SK-N-SH (cell line): ENCODE data around the gene FAM177A1. TPM values are rescaled to one million over a fixed set of nuclear protein-coding genes. Genes with fewer than 3 reads are reported as not detected.

ENCODE experiments used
- CTCF ChIA-PET: fragments of 300-600, 350-600 bp; formaldehyde crosslinking; extraction: SDS; loops from one replicate; lab custom pipeline; 2021; lab: Yijun Ruan, JAX
- POLR2A ChIA-PET: fragments of 350-600 bp; sonication (Branson Sonifier 250); formaldehyde crosslinking; extraction: SDS; loops from one replicate; lab custom pipeline; 2020; ENCODE audit warnings: antibody characterized with exemption, inconsistent platforms; lab: Yijun Ruan, JAX
- DNase-seq: peaks from one replicate; pipeline ENCODE4 v3.0.0; 2012
- H2AFZ ChIP-seq: fragments of 200-600 bp; sonication (generic); 2 replicates; pipeline ENCODE4 v1.8.1; 2016; ENCODE audit warnings: antibody characterized with exemption, mild to moderate bottlenecking, low read depth
- H3F3A ChIP-seq: fragments of 200-600 bp; sonication (generic); replicated peaks from 2 replicates; pipeline ENCODE3; 2016; ENCODE audit warnings: antibody characterized with exemption, mild to moderate bottlenecking; ENCODE audit not compliant: insufficient read depth
- H3K27ac ChIP-seq, 2 experiments: fragments of 200-500 bp in 1 of 2; fragments of 200-600 bp in 1 of 2; sonication (Bioruptor generic) in 1 of 2; sonication (generic), shearing (Covaris generic) in 1 of 2; 2 replicates each; pipeline versions ENCODE4 v1.5.1 to v1.6.1; 2014 to 2016; ENCODE audit warnings: low read depth in 2 of 2, inconsistent platforms in 1 of 2, low read length in 1 of 2, mild to moderate bottlenecking in 1 of 2, mixed read lengths in 1 of 2
- H3K27me3 ChIP-seq: fragments of 200-600 bp; sonication (generic), shearing (Covaris generic); 2 replicates; pipeline ENCODE4 v1.6.1; 2016; ENCODE audit warnings: mixed run types; ENCODE audit not compliant: insufficient read depth
- H3K36me3 ChIP-seq, 2 experiments: fragments of 200-500 bp in 1 of 2; fragments of 200-600 bp in 1 of 2; sonication (Bioruptor generic) in 1 of 2; sonication (generic) in 1 of 2; replicated peaks in 1 of 2; 2 replicates each; pipeline versions ENCODE3 to v1.5.1; 2014 to 2016; ENCODE audit warnings: low read length in 1 of 2, mild to moderate bottlenecking in 1 of 2; ENCODE audit not compliant: insufficient read depth in 2 of 2, control insufficient read depth in 1 of 2
- H3K4me1 ChIP-seq, 2 experiments: fragments of 200-500 bp in 1 of 2; fragments of 200-600 bp in 1 of 2; sonication (Bioruptor generic) in 1 of 2; sonication (generic), shearing (Covaris generic) in 1 of 2; 2 replicates each; pipeline versions ENCODE4 v1.5.1 to v1.6.1; 2014 to 2016; ENCODE audit warnings: low read depth in 1 of 2, low read length in 1 of 2, mixed run types in 1 of 2; ENCODE audit not compliant: insufficient read depth in 2 of 2, control insufficient read depth in 1 of 2
- H3K4me2 ChIP-seq: fragments of 200-600 bp; sonication (generic), shearing (Covaris generic); 2 replicates; pipeline ENCODE4 v1.6.1; 2017; ENCODE audit warnings: mixed run types
- H3K4me3 ChIP-seq, 2 experiments: fragments of 200-500 bp in 1 of 2; fragments of 200-600 bp in 1 of 2; sonication (Bioruptor generic) in 1 of 2; sonication (generic), shearing (Covaris generic) in 1 of 2; 2 replicates each; pipeline versions ENCODE4 v1.5.1 to v1.8.1; 2014 to 2016; ENCODE audit warnings: low read depth in 2 of 2, inconsistent platforms in 1 of 2, low read length in 1 of 2, mild to moderate bottlenecking in 1 of 2, mixed read lengths in 1 of 2, moderate library complexity in 1 of 2
- H3K79me2 ChIP-seq: fragments of 200-600 bp; sonication (generic); 2 replicates; pipeline ENCODE4 v1.8.1; 2017; ENCODE audit warnings: mild to moderate bottlenecking; ENCODE audit not compliant: insufficient read depth
- H3K9ac ChIP-seq: fragments of 200-600 bp; sonication (generic); 2 replicates; pipeline ENCODE4 v1.6.1; 2017; ENCODE audit warnings: mixed run types
- H3K9me2 ChIP-seq: fragments of 200-600 bp; sonication (generic); 2 replicates; pipeline ENCODE4 v1.6.1; 2017; ENCODE audit warnings: mixed run types
- H3K9me3 ChIP-seq: fragments of 200-600 bp; sonication (generic); 2 replicates; pipeline ENCODE4 v1.6.1; 2017; ENCODE audit warnings: mixed run types, mild to moderate bottlenecking, moderate library complexity
- H4K20me1 ChIP-seq: fragments of 200-600 bp; sonication (generic); 2 replicates; pipeline ENCODE4 v1.6.1; 2017; ENCODE audit warnings: mild to moderate bottlenecking, mixed run types; ENCODE audit not compliant: insufficient read depth
- CHD2 ChIP-seq: fragments of 150-350 bp; IDR thresholded peaks from 2 replicates; pipeline ENCODE4 v1.6.1; 2018; ENCODE audit warnings: low read length; ENCODE audit not compliant: partially characterized antibody
- CTCF ChIP-seq: fragments of 200-600 bp; sonication (generic); IDR thresholded peaks from 2 replicates; pipeline ENCODE4 v1.6.1; 2017; ENCODE audit warnings: antibody characterized with exemption, mild to moderate bottlenecking, moderate library complexity
- EP300 ChIP-seq, 2 experiments: IDR thresholded peaks; 2 replicates each; pipeline versions ENCODE4 v1.4.0 to v1.6.1; 2012; ENCODE audit warnings: borderline replicate concordance in 1 of 2, low read depth in 1 of 2, low read length in 1 of 2
- FOXJ3 ChIP-seq: sonication (generic); formaldehyde crosslinking; IDR thresholded peaks from 2 replicates; pipeline ENCODE4 v1.5.1; 2020; ENCODE audit warnings: mild to moderate bottlenecking, missing genetic modification reagents
- FOXM1 ChIP-seq: IDR thresholded peaks from 2 replicates; pipeline ENCODE4 v1.4.0; 2012; ENCODE audit warnings: low read depth, mild to moderate bottlenecking
- GATA2 ChIP-seq: sonication (generic); formaldehyde crosslinking; IDR thresholded peaks from 2 replicates; pipeline ENCODE4 v1.5.0; 2020; ENCODE audit warnings: mild to moderate bottlenecking, missing genetic modification reagents
- MXI1 ChIP-seq: IDR thresholded peaks from 2 replicates; pipeline ENCODE4 v1.6.1; 2012; ENCODE audit warnings: mild to moderate bottlenecking, low read depth, low read length, improper control_type of control experiment
- NFIC ChIP-seq: IDR thresholded peaks from 2 replicates; pipeline ENCODE4 v1.4.0; 2012; ENCODE audit warnings: borderline replicate concordance
- NRF1 ChIP-seq: IDR thresholded peaks from 2 replicates; pipeline ENCODE4 v1.6.1; 2012; ENCODE audit warnings: low read depth, mild to moderate bottlenecking, low read length
- RAD21 ChIP-seq: IDR thresholded peaks from 2 replicates; pipeline ENCODE4 v1.6.1; 2012; ENCODE audit warnings: mild to moderate bottlenecking, low read length
- RFX5 ChIP-seq: IDR thresholded peaks from 2 replicates; pipeline ENCODE4 v1.6.1; 2012; ENCODE audit warnings: mild to moderate bottlenecking, improper control_type of control experiment, low read length
- TAF1 ChIP-seq: IDR thresholded peaks from 2 replicates; pipeline ENCODE4 v1.6.1; 2012; ENCODE audit warnings: low read depth, mild to moderate bottlenecking, low read length, moderate library complexity, borderline replicate concordance
- TEAD4 ChIP-seq: IDR thresholded peaks from 2 replicates; pipeline ENCODE4 v1.4.0; 2012; ENCODE audit warnings: mild to moderate bottlenecking, borderline replicate concordance; ENCODE audit not compliant: insufficient read depth
- USF1 ChIP-seq: IDR thresholded peaks from 2 replicates; pipeline ENCODE4 v1.4.0; 2012; ENCODE audit warnings: low read depth, borderline replicate concordance
- WGBS: methylation state at CpG from one replicate; pipeline ENCODE4 v1.1.6; 2017; ENCODE audit warnings: low lambda C conversion rate; 5-methylcytosine and 5-hydroxymethylcytosine counted together
- polyA plus RNA-seq, 3 experiments: library from polyadenylated mRNA; depleted of rRNA; stranded (reverse); fragments of >200 nt; gene quantifications; 2 replicates each; pipeline ENCODE4 v1.2.3, GENCODE V29; 2012
- TF ChIP-seq, protein P1 (sequence below): fragments of 150-350 bp; IDR thresholded peaks from 2 replicates; pipeline ENCODE4 v1.6.1; 2016; ENCODE audit warnings: mild to moderate bottlenecking, low read depth, low read length
- TF ChIP-seq, protein P2 (sequence below): IDR thresholded peaks from 2 replicates; pipeline ENCODE4 v1.4.0; 2012; ENCODE audit warnings: low read depth, borderline replicate concordance
- TF ChIP-seq, protein P3 (sequence below): fragments of 150-350 bp; IDR thresholded peaks from 2 replicates; pipeline ENCODE4 v1.6.1; 2017; ENCODE audit warnings: antibody characterized with exemption, low read length, low read depth, borderline replicate concordance

FAM177A1 gene
- polyA plus RNA-seq, 1 of the 3 experiments (the other 2 are of a cell fraction), result 36.7 TPM

DNA sequence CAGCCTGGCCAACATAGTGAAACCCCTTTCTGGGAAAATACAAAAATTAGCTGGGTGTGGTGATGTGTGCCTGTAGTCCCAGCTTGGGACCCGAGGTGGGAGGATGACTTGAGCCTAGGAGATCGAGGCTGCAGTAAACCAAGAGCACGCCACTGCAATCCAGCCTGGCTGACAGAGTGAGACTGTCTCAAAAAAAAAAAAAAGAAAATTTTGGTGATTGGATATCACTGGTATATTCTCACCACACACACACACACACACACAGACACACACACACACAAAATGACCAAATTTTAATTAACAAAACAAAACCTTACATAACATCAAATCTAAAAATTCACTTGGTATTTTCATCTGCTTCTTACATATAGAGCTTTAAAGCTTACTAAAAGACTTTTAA is 3.4 kb upstream of the FAM177A1 start:
- TF ChIP-seq NFIC (no peak), EP300 (IDR thresholded peaks at IDR 0.05; ENCODE audit: borderline replicate concordance in 1 of 2, low read depth in 1 of 2, low read length in 1 of 2) (no peak), TEAD4 (no peak), CHD2 (no peak), MXI1 (no peak)
- TF ChIP-seq, protein P1, sequence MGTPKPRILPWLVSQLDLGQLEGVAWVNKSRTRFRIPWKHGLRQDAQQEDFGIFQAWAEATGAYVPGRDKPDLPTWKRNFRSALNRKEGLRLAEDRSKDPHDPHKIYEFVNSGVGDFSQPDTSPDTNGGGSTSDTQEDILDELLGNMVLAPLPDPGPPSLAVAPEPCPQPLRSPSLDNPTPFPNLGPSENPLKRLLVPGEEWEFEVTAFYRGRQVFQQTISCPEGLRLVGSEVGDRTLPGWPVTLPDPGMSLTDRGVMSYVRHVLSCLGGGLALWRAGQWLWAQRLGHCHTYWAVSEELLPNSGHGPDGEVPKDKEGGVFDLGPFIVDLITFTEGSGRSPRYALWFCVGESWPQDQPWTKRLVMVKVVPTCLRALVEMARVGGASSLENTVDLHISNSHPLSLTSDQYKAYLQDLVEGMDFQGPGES, result no peak
- TF ChIP-seq, protein P2, sequence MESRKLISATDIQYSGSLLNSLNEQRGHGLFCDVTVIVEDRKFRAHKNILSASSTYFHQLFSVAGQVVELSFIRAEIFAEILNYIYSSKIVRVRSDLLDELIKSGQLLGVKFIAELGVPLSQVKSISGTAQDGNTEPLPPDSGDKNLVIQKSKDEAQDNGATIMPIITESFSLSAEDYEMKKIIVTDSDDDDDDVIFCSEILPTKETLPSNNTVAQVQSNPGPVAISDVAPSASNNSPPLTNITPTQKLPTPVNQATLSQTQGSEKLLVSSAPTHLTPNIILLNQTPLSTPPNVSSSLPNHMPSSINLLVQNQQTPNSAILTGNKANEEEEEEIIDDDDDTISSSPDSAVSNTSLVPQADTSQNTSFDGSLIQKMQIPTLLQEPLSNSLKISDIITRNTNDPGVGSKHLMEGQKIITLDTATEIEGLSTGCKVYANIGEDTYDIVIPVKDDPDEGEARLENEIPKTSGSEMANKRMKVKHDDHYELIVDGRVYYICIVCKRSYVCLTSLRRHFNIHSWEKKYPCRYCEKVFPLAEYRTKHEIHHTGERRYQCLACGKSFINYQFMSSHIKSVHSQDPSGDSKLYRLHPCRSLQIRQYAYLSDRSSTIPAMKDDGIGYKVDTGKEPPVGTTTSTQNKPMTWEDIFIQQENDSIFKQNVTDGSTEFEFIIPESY, result no peak
- Histone ChIP-seq H3K27ac (no peak overlapping the region), H3K79me2 (peaks cover 10% of the 10 kb centered on the region), H4K20me1 (no peaks in the 10 kb centered on the region), H3K27me3 (no peaks in the 10 kb centered on the region), H2AFZ (no peak overlapping the region), H3K9me3 (no peaks in the 10 kb centered on the region), H3K4me2 (no peak overlapping the region), H3K36me3 (no peaks in the 10 kb centered on the region), H3K9me2 (no peaks in the 10 kb centered on the region), H3K9ac (no peak overlapping the region), H3F3A (peaks cover 10% of the 10 kb centered on the region), H3K4me1 (peaks cover 2 to 6% of the 10 kb centered on the region in 2 experiments; a peak in 3 of 4 replicates), H3K4me3 (no peak overlapping the region)
- POLR2A ChIA-PET, result interaction anchor here (0.6 kb wide), 1 partner anchor 280 kb away, joined by 4 read pairs; no protein-coding TSS in a partner anchor
- no peak for DNase-seq
- CTCF ChIA-PET, result interaction anchor here (0.6 kb wide), 1 partner anchor 60 kb away, joined by 3 read pairs; no protein-coding TSS in a partner anchor
- 76% methylated on average over 3 of the region's 3 CpGs for WGBS

DNA sequence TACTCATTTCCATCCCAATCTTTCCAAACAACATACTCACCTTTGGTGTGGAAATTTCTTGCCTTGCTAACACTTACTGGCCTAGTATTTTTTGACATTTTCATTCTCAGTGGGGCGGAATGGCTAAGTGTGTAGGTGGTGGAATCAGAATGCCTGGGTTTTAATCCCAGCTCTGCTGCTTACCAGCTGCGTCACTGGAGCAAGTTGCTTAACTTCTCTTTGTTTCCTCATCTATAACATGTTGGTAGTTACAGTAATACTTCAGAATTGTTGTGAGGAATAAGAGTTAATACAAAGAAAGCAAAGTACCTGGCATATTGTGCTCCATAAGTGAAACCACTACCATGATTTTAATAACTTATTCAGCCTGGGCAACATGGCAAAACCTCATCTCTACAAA is 3.0 kb upstream of the FAM177A1 start:
- TF ChIP-seq CTCF (no peak), RAD21 (no peak), FOXJ3 (CRISPR knock-in tag) (no peak), FOXM1 (no peak), RFX5 (no peak), GATA2 (CRISPR knock-in tag) (no peak), USF1 (no peak), TAF1 (no peak), MXI1 (no peak), NRF1 (no peak)
- TF ChIP-seq, protein P2, result no peak
- TF ChIP-seq, protein P3, sequence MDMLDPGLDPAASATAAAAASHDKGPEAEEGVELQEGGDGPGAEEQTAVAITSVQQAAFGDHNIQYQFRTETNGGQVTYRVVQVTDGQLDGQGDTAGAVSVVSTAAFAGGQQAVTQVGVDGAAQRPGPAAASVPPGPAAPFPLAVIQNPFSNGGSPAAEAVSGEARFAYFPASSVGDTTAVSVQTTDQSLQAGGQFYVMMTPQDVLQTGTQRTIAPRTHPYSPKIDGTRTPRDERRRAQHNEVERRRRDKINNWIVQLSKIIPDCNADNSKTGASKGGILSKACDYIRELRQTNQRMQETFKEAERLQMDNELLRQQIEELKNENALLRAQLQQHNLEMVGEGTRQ, result no peak
- H2AFZ ChIP-seq, result no peak overlapping the region
- no peak for DNase-seq
- H3K4me3 ChIP-seq, result no peak overlapping the region
- H3K9me3 ChIP-seq, result no peaks in the 10 kb centered on the region
- no peak overlapping the region for H3K27ac ChIP-seq
- H3F3A ChIP-seq, result peaks cover 10% of the 10 kb centered on the region
- WGBS, result 92% methylated on average over 2 of the region's 2 CpGs
- no peak overlapping the region for H3K4me2 ChIP-seq
- H3K36me3 ChIP-seq, result peaks cover 0 to 2% of the 10 kb centered on the region in 2 experiments
- no peaks in the 10 kb centered on the region for H3K27me3 ChIP-seq
- H3K4me1 ChIP-seq, result peaks cover 2 to 10% of the 10 kb centered on the region in 2 experiments; a peak in 3 of 4 replicates
- POLR2A ChIA-PET, result no interaction called here
- CTCF ChIA-PET, result no interaction called here
- no peaks in the 10 kb centered on the region for H4K20me1 ChIP-seq
- no peaks in the 10 kb centered on the region for H3K9me2 ChIP-seq
- H3K79me2 ChIP-seq, result peaks cover 14% of the 10 kb centered on the region
- no peak overlapping the region for H3K9ac ChIP-seq
